ENCODE results near the gene LIN52.

Gene LIN52

GRCh38 chr14:74243051-74243450 is 158.3 kb downstream of the LIN52 start:
- H3K27me3 Mint-ChIP-seq = peaks cover 77% of the 10 kb centered on the region
- peaks cover 18% of the 10 kb centered on the region for H3K4me1 Mint-ChIP-seq
- H3K4me3 Mint-ChIP-seq = no peak overlapping the region
- no peak for ATAC-seq
- no peak for DNase-seq
- no peaks in the 10 kb centered on the region for H3K9me3 Mint-ChIP-seq
- H3K27ac Mint-ChIP-seq = no peak overlapping the region
- no peaks in the 10 kb centered on the region for H3K36me3 Mint-ChIP-seq (ENCODE audit: low read depth)

GRCh38 chr14:74244115-74244514 is 159.4 kb downstream of the LIN52 start:
- Mint-ChIP-seq H3K27ac (no peak overlapping the region), H3K4me1 (peaks cover 18% of the 10 kb centered on the region), H3K27me3 (peaks cover 72% of the 10 kb centered on the region), H3K36me3 (ENCODE audit: low read depth) (no peaks in the 10 kb centered on the region), H3K9me3 (no peaks in the 10 kb centered on the region), H3K4me3 (no peak overlapping the region)
- DNase-seq (no peak), ATAC-seq (no peak)

- H3K27me3 Mint-ChIP-seq = peaks cover 78% of the 10 kb centered on the region
- ATAC-seq = no peak
Measured at GRCh38 chr14:74245292-74245691, 160.5 kb downstream of the LIN52 start.

GRCh38 chr14:74246542-74246941 is 161.8 kb downstream of the LIN52 start:
- Mint-ChIP-seq H3K9me3 (no peaks in the 10 kb centered on the region), H3K4me3 (no peak overlapping the region), H3K4me1 (peaks cover 12% of the 10 kb centered on the region), H3K27ac (no peak overlapping the region), H3K27me3 (peaks cover 70% of the 10 kb centered on the region), H3K36me3 (ENCODE audit: low read depth) (no peaks in the 10 kb centered on the region)
- DNase-seq (no peak), ATAC-seq (no peak)

More at GRCh38 chr14:74245292-74245691, 160.5 kb downstream of the LIN52 start:
- no peaks in the 10 kb centered on the region for H3K9me3 Mint-ChIP-seq
- H3K36me3 Mint-ChIP-seq (ENCODE audit: low read depth) = no peaks in the 10 kb centered on the region
- no peak overlapping the region for H3K4me3 Mint-ChIP-seq
- peaks cover 18% of the 10 kb centered on the region for H3K4me1 Mint-ChIP-seq
- H3K27ac Mint-ChIP-seq = no peak overlapping the region
- DNase-seq = no peak

- Mint-ChIP-seq H3K4me1 (peaks cover 5% of the 10 kb centered on the region), H3K27ac (no peak overlapping the region), H3K27me3 (peaks cover 60% of the 10 kb centered on the region), H3K4me3 (no peak overlapping the region), H3K36me3 (ENCODE audit: low read depth) (no peaks in the 10 kb centered on the region), H3K9me3 (no peaks in the 10 kb centered on the region)
- ATAC-seq = no peak
- DNase-seq = no peak
Measured at GRCh38 chr14:74248017-74248416, 163.3 kb downstream of the LIN52 start.

GRCh38 chr14:74249433-74250375 is 164.9 kb downstream of the LIN52 start:
- no peaks in the 10 kb centered on the region for H3K9me3 Mint-ChIP-seq
- no peaks in the 10 kb centered on the region for H3K36me3 Mint-ChIP-seq (ENCODE audit: low read depth)
- H3K4me3 Mint-ChIP-seq = no peak overlapping the region
- no peak for DNase-seq
- H3K4me1 Mint-ChIP-seq = peaks cover 5% of the 10 kb centered on the region
- ATAC-seq = no peak
- no peak overlapping the region for H3K27ac Mint-ChIP-seq
- peaks cover 47% of the 10 kb centered on the region for H3K27me3 Mint-ChIP-seq
